Activated CD8-positive, alpha-beta T cell treated with anti-CD3 and anti-CD28 coated beads for 36 hours (primary cell): ENCODE results near the gene CTNNA3. TPM values are rescaled to one million over a fixed set of nuclear protein-coding genes. Genes with fewer than 3 reads are reported as not detected.

Source experiments
- ATAC-seq: fragments of 200-7000 bp; cut with Tn5 transposase; one replicate; pipeline ENCODE4 v1.10.0; 2021; ENCODE audit warnings: mild to moderate bottlenecking, moderate library complexity
- CTCF ChIA-PET: fragments of 350-600 bp; sonication (Branson Sonifier 250); formaldehyde crosslinking; loops from one replicate; lab custom pipeline; 2021; ENCODE audit warnings: antibody characterized with exemption; lab: Charles Lee
- POLR2A ChIA-PET: fragments of 350-600 bp; sonication (Branson Sonifier 250); formaldehyde crosslinking; loops from one replicate; lab custom pipeline; 2021; ENCODE audit warnings: antibody characterized with exemption; lab: Charles Lee
- DNase-seq: peaks from one replicate; pipeline ENCODE4 v3.0.0-alpha.2; 2020
- H3K27ac Mint-ChIP-seq: one replicate; pipeline ENCODE4 v1.8.0; 2021; ENCODE audit warnings: mild to moderate bottlenecking, mixed read lengths
- H3K27me3 Mint-ChIP-seq: one replicate; pipeline ENCODE4 v1.8.0; 2021; ENCODE audit warnings: mixed read lengths
- H3K36me3 Mint-ChIP-seq: one replicate; pipeline ENCODE4 v1.8.0; 2021; ENCODE audit warnings: low read depth, mixed read lengths
- H3K4me1 Mint-ChIP-seq: one replicate; pipeline ENCODE4 v1.8.0; 2021; ENCODE audit warnings: low read depth, mixed read lengths
- H3K4me3 Mint-ChIP-seq: one replicate; pipeline ENCODE4 v1.8.0; 2021; ENCODE audit warnings: mild to moderate bottlenecking, moderate library complexity, mixed read lengths
- H3K9me3 Mint-ChIP-seq: one replicate; pipeline ENCODE4 v1.8.0; 2021; ENCODE audit warnings: mixed read lengths
- intact Hi-C: fragments of 100-400 bp; cut with micrococcal nuclease; formaldehyde crosslinking; loops from one replicate; pipeline ENCODE4 v1.10.0; 2022
- total RNA-seq, 2 experiments: library from RNA; stranded (reverse); gene quantifications; one replicate each; pipeline ENCODE4 v1.2.3, GENCODE V29; 2021
- TF ChIP-seq, protein P1 (sequence below): fragments of 200-600 bp; IDR thresholded peaks from one replicate; pipeline ENCODE4 v1.8.0; 2022; ENCODE audit warnings: antibody characterized with exemption, mild to moderate bottlenecking

The CTNNA3 gene
- total RNA-seq, 2 experiments from 2014 or later = not detected

GRCh38 chr10:67492317-67493019 is 203.5 kb downstream of the CTNNA3 start:
- CTCF ChIA-PET = no interaction called here
- no peak overlapping the region for H3K27ac Mint-ChIP-seq
- H3K36me3 Mint-ChIP-seq = no peaks in the 10 kb centered on the region
- H3K9me3 Mint-ChIP-seq = peaks cover 2% of the 10 kb centered on the region
- H3K27me3 Mint-ChIP-seq = peaks cover under 1% of the 10 kb centered on the region
- H3K4me3 Mint-ChIP-seq = no peak overlapping the region
- intact Hi-C loops = no loop called here
- ATAC-seq (no peak), DNase-seq (no peak)
- POLR2A ChIA-PET = no interaction called here
- no peaks in the 10 kb centered on the region for H3K4me1 Mint-ChIP-seq
- TF ChIP-seq, protein P1, sequence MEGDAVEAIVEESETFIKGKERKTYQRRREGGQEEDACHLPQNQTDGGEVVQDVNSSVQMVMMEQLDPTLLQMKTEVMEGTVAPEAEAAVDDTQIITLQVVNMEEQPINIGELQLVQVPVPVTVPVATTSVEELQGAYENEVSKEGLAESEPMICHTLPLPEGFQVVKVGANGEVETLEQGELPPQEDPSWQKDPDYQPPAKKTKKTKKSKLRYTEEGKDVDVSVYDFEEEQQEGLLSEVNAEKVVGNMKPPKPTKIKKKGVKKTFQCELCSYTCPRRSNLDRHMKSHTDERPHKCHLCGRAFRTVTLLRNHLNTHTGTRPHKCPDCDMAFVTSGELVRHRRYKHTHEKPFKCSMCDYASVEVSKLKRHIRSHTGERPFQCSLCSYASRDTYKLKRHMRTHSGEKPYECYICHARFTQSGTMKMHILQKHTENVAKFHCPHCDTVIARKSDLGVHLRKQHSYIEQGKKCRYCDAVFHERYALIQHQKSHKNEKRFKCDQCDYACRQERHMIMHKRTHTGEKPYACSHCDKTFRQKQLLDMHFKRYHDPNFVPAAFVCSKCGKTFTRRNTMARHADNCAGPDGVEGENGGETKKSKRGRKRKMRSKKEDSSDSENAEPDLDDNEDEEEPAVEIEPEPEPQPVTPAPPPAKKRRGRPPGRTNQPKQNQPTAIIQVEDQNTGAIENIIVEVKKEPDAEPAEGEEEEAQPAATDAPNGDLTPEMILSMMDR = no peak

GRCh38 chr10:67487906-67488619 is 207.9 kb downstream of the CTNNA3 start:
- Mint-ChIP-seq H3K36me3 (no peaks in the 10 kb centered on the region), H3K9me3 (peaks cover 2% of the 10 kb centered on the region), H3K4me3 (no peak overlapping the region), H3K27me3 (peaks cover 9% of the 10 kb centered on the region), H3K27ac (no peak overlapping the region), H3K4me1 (peaks cover 2% of the 10 kb centered on the region)
- CTCF ChIA-PET = no interaction called here
- no peak for DNase-seq
- TF ChIP-seq, protein P1 = no peak
- intact Hi-C loops = no loop called here
- POLR2A ChIA-PET = no interaction called here
- no peak for ATAC-seq

- Mint-ChIP-seq H3K4me1 (peaks cover 2% of the 10 kb centered on the region), H3K4me3 (no peak overlapping the region), H3K36me3 (no peaks in the 10 kb centered on the region), H3K27ac (no peak overlapping the region), H3K9me3 (peaks cover 2% of the 10 kb centered on the region), H3K27me3 (peaks cover 9% of the 10 kb centered on the region)
- CTCF ChIA-PET = no interaction called here
- TF ChIP-seq, protein P1 = no peak
- ATAC-seq (peak; percentile 65), DNase-seq (peak; percentile 13)
- POLR2A ChIA-PET = no interaction called here
- intact Hi-C loops = no loop called here
Observed at GRCh38 chr10:67487199-67487598, 208.8 kb downstream of the CTNNA3 start.

GRCh38 chr10:67477868-67478267 is 218.1 kb downstream of the CTNNA3 start:
- no peak for ATAC-seq
- peaks cover 1% of the 10 kb centered on the region for H3K36me3 Mint-ChIP-seq
- intact Hi-C loops = no loop called here
- peaks cover 17% of the 10 kb centered on the region for H3K9me3 Mint-ChIP-seq
- no peak for DNase-seq
- no peak overlapping the region for H3K27ac Mint-ChIP-seq
- H3K27me3 Mint-ChIP-seq = no peaks in the 10 kb centered on the region
- H3K4me1 Mint-ChIP-seq = no peaks in the 10 kb centered on the region
- POLR2A ChIA-PET = no interaction called here
- CTCF ChIA-PET = interaction anchor here (0.9 to 1.2 kb wide), 2 partner anchors 43 to 302 kb away, joined by 3 read pairs; no protein-coding TSS in a partner anchor
- H3K4me3 Mint-ChIP-seq = no peak overlapping the region
- TF ChIP-seq, protein P1 = no peak

DNA sequence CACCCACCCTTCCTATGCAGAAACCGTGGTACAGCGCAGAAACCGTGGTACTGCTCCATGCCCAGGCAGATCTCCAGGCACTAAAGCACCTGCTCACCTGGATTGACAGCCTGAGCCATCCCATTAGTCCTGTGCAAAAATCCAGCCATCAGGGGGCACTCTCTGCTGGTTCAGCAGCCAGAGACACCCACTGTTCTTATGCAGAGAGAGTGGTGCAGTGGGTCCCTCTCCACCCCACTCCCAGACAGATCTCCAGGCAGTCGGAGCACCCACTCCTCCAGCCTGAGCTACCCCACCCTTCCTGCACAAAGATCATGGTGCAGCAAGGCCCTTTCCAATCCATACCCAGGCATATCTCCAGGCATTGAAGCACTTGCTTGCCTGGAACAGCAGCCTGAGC is 219.8 kb downstream of the CTNNA3 start:
- TF ChIP-seq, protein P1 = no peak
- peaks cover 17% of the 10 kb centered on the region for H3K9me3 Mint-ChIP-seq
- CTCF ChIA-PET = no interaction called here
- no peaks in the 10 kb centered on the region for H3K4me1 Mint-ChIP-seq
- H3K4me3 Mint-ChIP-seq = no peak overlapping the region
- peaks cover 1% of the 10 kb centered on the region for H3K36me3 Mint-ChIP-seq
- H3K27me3 Mint-ChIP-seq = no peaks in the 10 kb centered on the region
- intact Hi-C loops = no loop called here
- no peak for ATAC-seq
- no peak overlapping the region for H3K27ac Mint-ChIP-seq
- POLR2A ChIA-PET = no interaction called here
- peak; percentile 4 for DNase-seq
